NCI-H1105 treated with DMSO at 0.1 percent for 48 hours (cell line): ENCODE measurements around the gene MT1F.

Experiments used
- DNase-seq: peaks from one replicate; lab custom pipeline; 2025; lab: John Stamatoyannopoulos, UW

Gene MT1F

GRCh38 chr16:56625943-56626654 lies 31.7 kb upstream of the MT1F start:
- DNase-seq, result no peak

- DNase-seq, result no peak
Measured at GRCh38 chr16:56626685-56627084, 31.1 kb upstream of the MT1F start.

GRCh38 chr16:56628486-56629350 lies 29.0 kb upstream of the MT1F start:
- no peak for DNase-seq

GRCh38 chr16:56629531-56629930 lies 28.2 kb upstream of the MT1F start:
- no peak for DNase-seq

- no peak for DNase-seq
Measured at GRCh38 chr16:56630134-56630533, 27.6 kb upstream of the MT1F start.

GRCh38 chr16:56631197-56631596 lies 26.6 kb upstream of the MT1F start:
- no peak for DNase-seq

- DNase-seq, result no peak
Measured at GRCh38 chr16:56631832-56632155, 26.0 kb upstream of the MT1F start.

- DNase-seq, result no peak
Measured at GRCh38 chr16:56632156-56632847, 25.5 kb upstream of the MT1F start, which contains the start of gene MT1M. MT1M (plus strand) TSS chr16:56632659; CDS start chr16:56632732, 73 bp downstream.

- DNase-seq, result no peak
Measured at GRCh38 chr16:56632848-56633365, 24.9 kb upstream of the MT1F start.

GRCh38 chr16:56633535-56633934 lies 24.2 kb upstream of the MT1F start:
- no peak for DNase-seq

- no peak for DNase-seq
Measured at GRCh38 chr16:56634715-56635440, 22.9 kb upstream of the MT1F start.

GRCh38 chr16:56635441-56635967 lies 22.3 kb upstream of the MT1F start:
- no peak for DNase-seq

GRCh38 chr16:56636616-56637413 lies 20.9 kb upstream of the MT1F start:
- DNase-seq, result no peak

GRCh38 chr16:56637814-56638750 lies 19.7 kb upstream of the MT1F start, which contains the start of gene MT1A:
MT1A (plus strand) TSS chr16:56638666; CDS start chr16:56638739, 73 bp downstream.
- DNase-seq, result no peak

GRCh38 chr16:56639045-56639444 lies 18.7 kb upstream of the MT1F start:
- DNase-seq, result no peak

GRCh38 chr16:56640076-56640475 lies 17.7 kb upstream of the MT1F start:
- DNase-seq, result no peak

GRCh38 chr16:56641166-56641565 lies 16.6 kb upstream of the MT1F start:
- no peak for DNase-seq

GRCh38 chr16:56643080-56643778 lies 14.5 kb upstream of the MT1F start:
- DNase-seq, result no peak

- DNase-seq, result no peak
Measured at GRCh38 chr16:56643833-56644232, 13.9 kb upstream of the MT1F start.
